Kidney glomerular epithelial cell (primary cell): Measurements from ENCODE around the gene SLC6A2.

Experiments used
- DNase-seq: peaks from one replicate; lab custom pipeline; 2025; lab: John Stamatoyannopoulos, UW

Gene SLC6A2

DNA sequence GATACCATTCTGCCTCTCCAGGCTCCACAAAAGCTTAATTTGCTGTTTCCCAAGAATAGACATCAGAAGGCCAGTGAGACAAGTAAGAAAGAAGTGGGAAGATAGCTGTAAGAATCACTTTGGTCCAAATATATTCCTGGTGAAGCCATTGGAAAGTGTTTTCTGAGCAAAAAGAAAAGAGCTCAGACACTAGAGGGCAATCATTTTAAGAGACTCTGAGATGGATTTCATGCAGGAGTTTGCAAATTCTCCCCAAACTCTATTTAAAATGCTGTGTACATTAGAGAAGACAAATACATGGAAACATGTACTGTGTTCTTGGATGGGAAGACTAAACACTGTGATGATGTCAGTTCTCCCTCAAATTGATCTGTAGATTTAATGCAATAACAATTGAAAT, 8.0 kb upstream of the SLC6A2 start:
- DNase-seq, result no peak

DNA sequence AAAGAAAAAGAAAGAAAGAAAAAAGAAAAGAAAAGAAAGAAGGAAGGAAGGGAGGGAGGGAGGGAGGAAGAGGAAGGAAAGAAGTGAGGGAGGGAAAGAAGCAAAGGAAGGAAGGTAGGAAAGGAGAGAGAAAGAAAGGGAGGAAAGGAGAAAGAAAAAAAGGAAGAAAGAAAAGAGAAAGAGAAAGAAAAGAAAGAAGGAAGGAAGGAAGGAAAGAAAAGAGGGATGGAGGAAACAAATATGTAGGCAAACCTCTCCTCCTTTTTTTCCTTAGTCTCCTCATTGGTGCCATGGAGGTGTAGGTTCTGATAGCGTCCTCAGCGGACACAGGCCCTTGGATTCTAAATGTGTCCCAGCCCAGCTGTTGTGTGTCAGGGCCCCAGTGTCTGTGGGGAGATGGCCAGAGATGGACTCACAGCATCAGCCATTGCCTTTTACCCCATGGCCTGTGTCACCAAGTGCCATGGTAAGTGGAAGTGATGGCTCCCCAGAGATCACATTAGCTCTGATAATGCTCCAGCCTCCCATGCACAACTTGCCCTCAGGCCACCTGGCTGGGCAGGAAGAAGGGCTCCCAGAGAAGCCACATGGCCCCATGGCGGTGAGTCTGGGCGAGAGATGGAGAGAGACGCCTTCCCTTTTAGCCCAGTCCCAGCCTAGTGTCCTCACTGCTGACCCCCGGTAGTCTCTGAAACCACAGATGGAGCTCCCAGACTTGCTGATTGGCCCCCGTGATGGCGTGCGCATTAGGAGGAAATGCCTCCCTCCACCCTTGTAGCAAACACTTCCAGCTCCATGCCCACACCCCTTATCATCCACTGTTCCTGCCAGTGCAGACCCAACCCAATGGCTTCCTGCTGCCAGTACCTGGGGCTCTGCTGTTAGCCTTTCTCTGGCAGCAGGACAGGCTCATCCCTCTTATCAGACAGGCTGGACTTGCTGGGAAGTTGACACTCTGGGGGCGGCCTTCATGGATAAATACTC, 3.7 kb upstream of the SLC6A2 start:
- no peak for DNase-seq

DNA sequence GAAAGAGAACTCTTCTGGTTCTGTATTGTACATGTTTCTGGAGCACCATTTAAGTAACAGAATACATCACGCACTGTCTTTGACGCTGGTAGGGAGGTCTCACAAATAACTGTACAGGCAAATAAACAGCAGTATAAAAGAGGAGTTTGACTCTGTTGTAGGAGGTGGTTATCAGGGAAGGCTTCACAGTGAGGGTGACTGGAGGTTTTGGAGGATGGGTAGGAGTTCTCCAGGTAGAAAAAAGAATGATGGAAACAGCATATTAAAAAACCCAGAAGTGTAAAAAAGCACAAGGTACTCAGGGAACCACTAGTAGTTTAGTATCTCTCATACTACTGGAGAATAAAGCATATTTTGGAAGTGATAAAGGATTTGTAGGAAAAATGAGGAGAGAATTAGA, 2.7 kb upstream of the SLC6A2 start:
- DNase-seq, result no peak

DNA sequence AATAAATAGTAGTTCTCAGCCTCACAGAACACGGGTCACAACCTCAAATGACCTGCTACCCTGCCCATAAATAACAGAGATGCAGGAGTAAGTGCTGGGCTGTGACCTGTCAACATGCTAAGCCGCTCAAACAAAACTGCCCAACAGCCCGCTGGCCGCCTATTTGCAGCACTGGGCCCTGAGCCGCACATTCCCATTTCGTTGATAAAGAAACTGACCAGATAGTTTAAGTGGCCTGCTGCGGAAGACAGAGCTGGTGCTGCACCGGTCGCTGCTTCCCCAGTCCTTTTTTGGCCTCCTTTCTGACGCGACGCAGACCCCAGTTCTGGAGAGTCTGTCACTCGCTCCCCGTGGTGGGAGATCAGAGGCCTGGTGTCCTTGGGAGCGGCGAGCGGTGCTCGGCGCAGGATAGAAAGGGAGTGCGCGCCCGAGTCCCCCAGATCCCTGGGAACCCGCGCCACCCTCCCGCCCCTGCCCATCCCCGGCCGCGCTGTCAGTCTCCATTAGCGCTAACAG, 349 bp upstream of the SLC6A2 start:
- DNase-seq, result no peak

DNA sequence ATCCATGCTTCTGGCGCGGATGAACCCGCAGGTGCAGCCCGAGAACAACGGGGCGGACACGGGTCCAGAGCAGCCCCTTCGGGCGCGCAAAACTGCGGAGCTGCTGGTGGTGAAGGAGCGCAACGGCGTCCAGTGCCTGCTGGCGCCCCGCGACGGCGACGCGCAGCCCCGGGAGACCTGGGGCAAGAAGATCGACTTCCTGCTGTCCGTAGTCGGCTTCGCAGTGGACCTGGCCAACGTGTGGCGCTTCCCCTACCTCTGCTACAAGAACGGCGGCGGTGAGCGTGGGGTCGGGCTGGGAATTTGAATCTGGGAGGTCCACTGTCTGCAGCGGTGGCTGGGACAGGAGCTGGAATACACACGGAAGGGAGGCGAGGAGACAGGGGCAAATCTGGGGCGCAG, 904 bp downstream of the SLC6A2 start:
- no peak for DNase-seq

DNA sequence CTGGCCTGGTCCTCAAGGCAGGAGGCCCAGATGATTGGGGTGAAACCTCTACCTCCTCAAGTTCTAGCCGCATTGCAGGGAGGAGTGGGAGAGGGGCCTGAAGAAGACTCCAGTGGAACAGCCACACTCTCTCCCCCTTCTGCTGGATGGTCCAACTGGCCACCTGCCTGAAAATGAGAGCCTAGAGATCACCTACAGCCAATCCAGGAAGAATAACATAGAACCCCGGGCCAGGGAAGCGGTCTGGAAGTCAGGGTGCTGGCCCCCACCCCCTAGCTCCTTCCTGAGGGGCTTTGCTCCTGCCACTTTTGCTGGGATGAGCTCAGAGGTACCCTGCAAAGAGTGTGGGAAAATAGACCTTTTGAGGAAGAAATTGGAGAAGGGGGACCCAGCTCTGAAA, 1.8 kb downstream of the SLC6A2 start:
- no peak for DNase-seq

DNA sequence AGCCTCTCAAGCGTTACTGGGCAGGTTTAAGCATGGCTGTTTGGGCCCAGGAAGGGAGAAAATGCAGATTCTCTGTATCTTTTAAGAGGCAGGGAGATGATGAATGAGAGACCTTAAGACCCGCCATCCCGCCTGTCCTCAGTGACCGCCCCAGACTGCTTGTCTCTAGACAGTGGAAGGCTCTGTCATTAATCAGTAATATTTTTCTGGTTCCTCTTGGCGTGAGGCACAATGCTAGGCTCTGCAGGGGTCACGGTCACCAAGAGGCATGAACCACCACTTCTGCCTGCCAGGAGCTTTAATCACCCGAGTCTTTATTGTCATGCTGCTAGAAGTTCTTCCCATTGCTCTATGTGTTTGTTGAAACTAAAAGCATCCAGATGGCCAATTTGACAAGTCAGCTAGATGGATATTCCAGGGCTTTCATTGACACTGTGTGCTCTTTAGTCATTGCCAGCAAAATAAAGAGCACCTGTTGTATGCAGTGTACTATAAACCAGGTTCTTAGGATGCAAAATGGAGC, 3.2 kb downstream of the SLC6A2 start:
- DNase-seq, result no peak

DNA sequence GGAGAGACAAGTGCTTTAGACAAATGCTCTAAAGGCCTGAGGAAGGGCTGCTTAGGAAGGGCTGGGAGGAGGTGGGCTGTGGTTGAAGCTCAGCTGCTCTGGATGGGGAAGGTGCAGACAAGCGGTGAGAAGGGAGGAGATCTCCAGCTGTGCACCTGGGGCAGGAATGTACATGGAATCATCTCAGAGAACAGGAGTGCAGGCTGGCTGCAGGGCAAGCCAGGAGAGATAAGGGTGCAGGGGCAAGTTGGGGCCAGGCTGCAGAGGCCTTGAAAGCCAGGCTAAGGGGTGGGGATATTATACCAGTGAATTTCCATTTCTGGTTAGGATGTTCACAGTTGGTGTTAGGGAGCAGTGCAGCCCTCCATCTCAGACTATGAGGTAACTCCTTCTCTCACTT, 4.2 kb downstream of the SLC6A2 start:
- no peak for DNase-seq

DNA sequence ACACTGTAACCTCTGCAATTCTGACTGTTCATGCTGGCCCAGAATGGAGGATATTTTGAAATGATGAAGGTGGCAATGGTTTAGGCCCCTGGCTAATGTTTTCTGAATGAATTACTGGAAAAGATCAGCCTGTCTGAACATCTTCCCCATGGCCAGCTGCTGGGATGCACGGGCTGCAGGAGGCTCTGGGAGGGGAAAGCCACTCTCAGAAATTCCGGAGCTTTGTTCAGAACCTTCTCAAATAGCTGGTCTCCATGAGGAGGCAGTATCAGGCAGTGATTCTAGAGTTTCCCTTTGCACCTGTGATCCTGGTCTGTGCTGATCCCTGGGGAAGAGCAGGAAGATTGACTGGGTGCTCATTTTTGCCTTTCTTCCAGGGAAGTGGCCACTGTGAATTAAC, 5.0 kb downstream of the SLC6A2 start:
- no peak for DNase-seq

DNA sequence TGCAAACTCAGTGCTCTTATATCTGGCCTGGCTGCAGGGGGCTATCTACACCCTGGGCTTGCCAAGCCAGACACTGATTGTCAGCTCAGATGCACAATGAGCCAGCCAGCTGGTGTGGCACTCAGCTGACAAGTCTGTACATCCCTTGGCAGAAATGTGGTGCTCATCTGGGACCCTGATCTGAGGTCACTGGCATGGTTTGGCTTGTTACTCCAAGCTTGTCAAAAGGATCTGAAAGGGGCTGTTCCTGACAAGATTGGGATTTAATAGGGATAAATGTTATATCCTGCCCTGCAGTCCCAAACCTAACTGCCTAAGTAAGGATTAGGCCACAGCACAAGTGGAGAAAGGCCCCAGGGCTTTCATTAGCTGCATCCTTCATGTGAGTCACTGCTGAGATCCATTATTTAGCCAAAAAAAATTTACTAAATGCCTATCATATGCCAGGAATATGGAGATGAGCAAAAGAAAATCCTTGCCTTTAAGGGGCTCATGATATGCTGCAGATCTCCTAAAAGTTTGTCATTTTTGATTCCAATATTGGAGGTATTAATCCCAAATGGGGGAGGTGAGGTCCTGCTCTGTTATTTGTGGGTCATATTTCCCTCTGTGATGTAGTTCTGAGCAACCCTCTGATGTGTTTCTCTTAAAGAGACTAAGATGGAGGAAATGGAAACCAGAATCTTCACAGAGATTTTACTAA, 6.3 kb downstream of the SLC6A2 start:
- DNase-seq, result no peak

DNA sequence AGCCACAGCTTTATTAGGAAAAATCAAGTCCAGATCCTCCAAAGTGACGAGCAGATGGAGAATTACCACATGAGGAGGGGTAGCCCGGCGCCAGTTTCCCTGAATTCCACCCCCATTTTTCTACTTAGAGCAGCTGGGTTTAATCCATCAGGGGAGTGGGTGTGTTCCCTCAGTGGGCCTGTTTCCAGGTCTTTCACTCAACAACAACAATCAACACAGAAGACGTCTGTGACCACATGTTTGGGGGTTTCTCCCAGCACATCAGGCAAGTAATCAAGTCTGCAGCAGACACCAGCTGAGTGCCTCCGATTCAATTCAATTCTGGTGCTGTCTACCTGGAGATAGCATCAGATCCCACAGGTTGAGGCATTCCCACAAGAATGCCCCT, 6.8 kb downstream of the SLC6A2 start:
- DNase-seq, result no peak

DNA sequence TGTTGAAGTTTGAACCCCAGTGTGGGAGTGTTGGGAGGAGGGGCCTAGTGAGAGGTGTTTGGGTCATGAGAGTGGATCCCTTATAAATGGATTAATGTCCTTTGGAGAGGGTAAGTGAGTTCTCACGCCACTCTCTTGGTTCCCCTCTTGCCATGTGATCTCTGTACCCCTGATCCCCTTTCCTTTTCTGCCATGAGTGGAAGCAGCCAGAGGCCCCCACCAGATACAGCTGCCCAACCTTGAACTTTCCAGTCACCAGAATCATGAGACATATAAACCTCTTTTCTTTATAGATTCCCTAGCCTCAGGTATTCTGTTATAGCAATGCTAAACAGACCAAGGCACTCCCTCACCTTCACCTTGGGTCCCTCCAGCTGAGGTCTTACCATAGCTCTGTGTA, 7.4 kb downstream of the SLC6A2 start:
- no peak for DNase-seq

DNA sequence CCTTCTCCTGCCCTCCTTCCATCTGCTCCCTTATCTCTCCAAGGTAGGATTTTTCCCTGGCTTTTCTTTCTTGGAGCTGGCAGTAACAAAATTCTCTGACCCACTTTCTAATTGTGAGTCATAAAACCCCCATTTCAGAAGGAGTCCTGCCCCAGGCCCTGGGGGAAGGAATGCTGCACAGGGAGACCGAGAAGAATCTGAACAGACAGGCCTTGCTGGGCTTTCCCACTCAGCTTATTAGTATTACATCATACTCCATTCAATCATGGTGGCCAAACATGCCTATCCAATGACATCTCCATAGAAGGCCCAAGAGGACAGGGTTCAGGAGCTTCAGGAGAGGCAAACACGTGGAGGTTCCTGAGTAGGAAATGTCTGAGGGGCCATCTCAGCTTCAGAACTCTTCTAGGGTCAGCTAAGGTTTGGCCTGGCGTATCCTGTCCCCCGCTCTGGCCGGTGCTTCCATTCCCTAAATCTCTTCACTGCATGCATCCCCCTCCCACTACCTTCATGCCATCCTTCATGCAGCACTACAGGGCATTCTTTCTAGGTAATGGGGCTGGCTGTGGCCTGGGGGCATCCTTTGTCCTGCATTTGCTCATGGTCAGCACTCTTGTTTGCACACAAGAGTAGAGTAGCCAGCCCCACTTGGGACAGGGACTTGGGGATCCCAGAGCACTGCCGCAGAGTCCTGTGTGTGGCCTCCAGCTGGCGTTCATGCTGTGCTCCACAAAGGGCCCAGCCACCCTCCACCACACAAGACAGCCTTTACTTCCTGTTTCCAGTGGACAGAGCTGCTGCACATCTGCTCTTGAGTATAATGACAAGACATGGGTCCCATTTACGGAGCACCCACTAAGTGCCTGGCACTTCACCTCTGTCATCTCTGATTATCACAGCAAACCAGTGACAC, 8.2 kb downstream of the SLC6A2 start:
- no peak for DNase-seq

DNA sequence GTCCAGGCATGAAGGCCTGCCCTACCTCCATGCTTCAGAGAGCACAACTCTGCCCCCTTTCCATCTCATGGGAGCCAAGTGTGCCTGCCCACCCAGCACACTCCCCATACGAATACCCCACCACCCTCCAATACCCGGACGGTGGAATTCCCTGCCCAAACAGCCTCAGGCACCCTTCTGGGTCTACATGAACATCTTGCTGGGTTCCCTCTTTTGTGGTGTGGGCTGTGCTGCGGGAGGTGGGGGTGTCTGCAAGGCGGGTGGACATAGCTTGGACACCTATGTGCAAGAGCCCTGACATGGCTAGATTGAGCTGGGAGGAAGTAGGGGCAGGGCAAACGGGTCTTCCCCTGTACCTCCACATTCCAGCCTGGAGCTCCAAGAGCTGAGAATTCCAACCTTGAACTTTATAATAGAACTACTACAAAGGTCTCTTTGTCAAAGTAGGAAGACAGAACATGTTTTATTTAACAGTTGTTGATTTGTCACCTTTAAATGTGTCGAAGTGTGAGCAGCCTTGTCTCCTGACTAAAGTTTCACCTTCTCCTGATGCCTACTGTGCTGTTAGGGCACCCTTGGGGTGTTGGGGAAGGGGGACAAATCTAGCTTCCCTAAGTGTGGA, 9.1 kb downstream of the SLC6A2 start:
- DNase-seq, result no peak

DNA sequence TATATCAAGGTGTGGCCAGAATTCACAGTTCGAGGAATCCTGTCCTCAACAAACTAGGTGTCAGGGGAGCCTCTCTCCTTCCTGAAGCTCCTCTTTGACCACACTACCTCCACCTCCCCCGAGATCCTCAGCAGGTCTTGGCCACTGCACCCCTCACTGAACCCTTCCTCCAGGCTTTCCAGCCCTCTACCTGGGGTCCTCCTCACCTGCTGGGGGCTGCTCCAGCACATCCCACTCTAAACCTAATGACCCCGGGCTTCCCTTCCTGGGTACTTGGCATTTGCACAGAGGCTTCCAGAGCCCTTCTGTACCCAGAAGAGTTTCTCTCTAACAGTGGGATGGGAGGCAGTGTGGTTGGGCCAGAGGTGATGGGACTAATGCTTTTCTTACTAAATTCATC, 9.7 kb downstream of the SLC6A2 start:
- DNase-seq, result no peak

DNA sequence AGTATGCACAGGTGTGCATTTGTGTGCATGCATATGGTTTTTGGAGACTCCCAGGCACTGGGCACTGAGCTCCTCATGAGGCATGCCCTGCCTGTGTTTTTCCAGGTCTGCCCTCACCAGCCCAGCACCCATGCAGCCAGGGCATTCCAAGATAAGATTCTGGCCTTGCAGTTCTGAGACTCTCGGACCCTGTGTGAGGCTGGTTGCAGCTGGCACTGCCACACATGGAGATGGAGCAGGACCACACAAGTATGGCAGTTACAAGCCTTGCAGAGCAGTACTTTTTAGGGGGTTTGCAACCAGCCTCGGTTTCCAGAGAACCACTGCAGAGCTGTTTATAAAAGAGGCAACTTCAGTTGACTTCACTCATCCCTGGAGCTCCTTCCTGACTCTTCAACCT, 10.2 kb downstream of the SLC6A2 start:
- no peak for DNase-seq

DNA sequence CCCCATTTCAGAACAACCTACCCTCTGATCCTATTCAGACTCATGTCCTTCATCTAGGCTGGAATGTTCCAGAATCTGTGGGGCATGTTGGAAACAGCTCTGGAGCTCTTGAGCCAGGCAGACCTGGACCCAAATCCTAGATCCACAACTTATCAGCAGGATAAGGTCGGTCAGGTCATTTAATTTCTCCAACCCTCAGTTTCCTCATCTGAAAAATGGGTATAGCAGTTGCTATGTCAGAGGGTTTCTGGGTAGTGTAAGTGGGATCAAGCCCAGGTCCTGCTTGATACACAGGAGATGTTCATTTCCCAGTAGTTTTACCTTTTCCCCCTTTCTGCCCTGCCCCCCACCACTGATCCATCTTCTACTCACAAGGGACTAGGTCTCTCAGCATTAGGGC, 12.0 kb downstream of the SLC6A2 start:
- no peak for DNase-seq

DNA sequence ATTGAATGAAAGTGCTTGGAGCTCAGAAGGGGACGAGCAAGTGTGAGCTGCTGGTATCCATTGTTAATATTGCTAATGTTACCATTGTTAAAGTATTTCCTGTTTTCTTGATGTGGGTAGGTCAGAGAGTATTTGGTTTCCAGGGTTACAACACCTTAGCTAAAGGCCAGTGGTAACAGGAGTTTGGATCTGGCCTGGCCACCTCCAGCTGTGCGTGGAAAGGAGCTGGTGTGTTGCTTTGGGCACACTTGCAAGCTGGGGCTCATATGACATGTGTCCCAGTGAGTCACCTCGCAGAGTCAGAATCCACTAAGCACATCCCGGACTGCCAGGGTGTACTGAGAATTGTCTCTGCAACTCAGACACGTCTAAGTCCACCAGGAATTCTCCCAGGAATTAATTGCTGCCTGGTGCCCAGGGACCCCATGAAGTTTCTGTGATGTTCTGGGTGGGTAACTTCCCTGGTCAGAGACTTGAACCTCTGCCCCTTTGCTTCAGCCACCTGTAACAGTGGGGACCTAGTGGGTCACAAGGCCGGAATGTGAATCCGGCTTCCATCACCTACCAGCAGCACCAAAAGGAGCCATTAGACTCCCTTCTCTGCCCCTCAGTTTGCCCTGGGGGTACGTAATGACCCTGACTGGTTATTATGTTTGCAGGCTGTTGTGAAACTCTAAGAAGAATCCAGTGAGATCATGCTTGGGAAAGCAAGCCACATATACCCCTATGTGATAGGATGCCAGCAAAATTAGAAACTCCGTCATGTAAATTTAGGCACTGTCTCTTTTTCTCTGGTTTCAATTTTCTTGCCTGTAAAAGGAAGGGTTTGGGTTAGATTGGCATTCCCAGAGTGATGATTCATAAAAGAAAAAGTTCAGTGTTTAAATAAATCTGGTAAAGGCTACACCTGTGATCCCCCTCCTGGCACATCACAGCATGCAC, 12.8 kb downstream of the SLC6A2 start:
- DNase-seq, result no peak

DNA sequence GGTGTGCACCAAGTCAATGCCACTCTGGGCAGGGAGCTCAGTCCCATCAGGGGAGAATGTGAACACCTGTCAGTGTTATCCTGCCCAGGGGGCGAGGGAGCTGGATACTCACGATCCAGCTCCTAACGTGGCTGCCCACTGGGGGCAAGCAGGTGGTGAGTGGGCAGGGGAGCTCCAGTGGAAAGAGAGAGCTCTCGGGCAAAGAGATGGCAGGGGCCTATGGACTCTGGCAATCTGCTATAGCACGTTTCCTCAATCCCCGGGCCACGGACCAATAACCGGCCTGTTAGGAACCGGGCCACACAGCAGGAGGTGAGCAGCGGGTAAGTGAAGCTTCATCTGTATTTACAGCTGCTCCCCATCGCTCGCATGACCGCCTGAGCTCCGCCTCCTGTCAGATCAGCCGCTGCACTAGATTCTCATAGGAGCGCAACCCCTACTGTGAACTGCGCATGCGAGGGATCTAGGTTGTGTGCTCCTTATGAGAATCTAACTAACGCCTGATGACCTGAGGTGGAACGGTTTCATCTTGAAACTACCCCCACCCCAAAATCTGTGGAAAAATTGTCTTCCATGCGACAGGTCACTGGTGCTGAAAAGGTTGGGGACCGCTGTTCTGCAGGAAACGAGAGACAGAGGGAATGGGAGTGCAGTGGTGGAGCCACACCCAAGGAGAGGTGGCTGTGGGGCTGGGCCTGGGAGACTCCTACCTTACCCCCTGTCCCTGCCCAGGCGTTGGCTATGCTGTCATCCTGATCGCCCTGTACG, 15.6 kb downstream of the SLC6A2 start:
- no peak for DNase-seq

DNA sequence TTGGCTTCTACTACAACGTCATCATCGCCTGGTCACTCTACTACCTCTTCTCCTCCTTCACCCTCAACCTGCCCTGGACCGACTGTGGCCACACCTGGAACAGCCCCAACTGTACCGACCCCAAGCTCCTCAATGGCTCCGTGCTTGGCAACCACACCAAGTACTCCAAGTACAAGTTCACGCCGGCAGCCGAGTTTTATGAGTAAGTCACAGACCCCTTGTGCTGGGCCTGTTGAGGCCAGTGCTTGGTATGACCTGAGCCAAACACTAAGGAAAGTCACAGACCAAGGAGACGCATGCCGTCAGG, 16.1 kb downstream of the SLC6A2 start:
- DNase-seq, result no peak
